GM21786 (cell line): ENCODE data around the gene ZNF124.
"Not testable (repeated sequence)": the region's sequence is repeated elsewhere in the genome, so short reads cannot be mapped to it uniquely, and the experiment has no call there.

ENCODE experiments used
- ATAC-seq: cut with Tn5 transposase; IDR thresholded peaks from one replicate; pipeline ENCODE4 v1.9.1; 2021; ENCODE audit not compliant: unreplicated experiment

The ZNF124 gene

DNA sequence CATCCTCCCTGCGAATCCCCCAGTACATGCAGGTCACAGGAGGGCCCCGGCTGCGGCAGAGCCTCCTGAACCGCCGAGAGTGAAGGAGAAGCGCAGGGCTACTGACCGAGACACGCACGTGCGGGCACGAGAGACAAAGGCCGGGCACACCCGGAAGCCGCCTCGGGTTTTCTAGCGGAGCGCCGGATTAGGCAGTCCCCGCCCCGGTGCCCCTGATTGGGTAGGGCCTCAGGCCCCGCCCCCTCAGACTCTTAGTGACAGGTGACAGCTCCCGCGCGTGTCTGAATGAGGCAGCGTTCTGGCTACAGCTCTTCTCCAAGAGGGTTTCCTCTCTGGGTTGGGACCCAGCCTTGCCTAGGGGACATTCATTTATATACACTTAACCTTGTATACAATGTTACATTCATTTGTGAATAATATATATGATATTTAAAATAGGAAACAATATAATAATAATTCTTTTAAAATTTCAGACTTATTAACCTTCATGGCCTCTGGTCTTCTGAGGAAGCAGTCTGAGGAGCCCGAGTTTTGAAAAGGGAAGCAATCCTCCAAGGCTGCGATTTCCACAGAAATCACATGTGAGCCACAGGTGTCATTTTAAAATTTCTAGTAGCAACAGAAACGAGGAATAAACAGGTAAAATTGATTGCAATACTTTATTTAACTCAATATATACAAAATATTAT lies at the start of gene ZNF124:
Gene ZNF124 (minus strand): TSS at position 146 of the 689 bp plus-strand sequence. CDS start 143 bp downstream, at position 3.
- peak; percentile 98 for ATAC-seq

DNA sequence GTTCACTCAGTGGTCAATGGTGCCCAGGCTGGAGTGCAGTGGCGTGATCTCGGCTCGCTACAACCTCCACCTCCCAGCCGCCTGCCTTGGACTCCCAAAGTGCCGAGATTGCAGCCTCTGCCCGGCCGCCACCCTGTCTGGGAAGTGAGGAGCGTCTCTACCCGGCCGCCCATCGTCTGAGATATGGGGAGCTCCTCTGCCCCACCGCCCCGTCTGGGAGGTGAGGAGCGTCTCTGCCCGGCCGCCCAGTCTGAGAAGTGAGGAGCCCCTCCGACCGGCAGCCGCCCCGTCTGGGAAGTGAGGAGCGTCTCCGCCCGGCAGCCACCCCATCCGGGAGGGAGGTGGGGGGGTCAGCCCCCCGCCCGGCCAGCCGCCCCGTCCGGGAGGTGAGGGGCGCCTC lies 48.5 kb upstream of the ZNF124 start:
- not testable (repeated sequence) for ATAC-seq

- no peak for ATAC-seq
Observed at GRCh38 chr1:247218121-247218651, 46.4 kb upstream of the ZNF124 start.

DNA sequence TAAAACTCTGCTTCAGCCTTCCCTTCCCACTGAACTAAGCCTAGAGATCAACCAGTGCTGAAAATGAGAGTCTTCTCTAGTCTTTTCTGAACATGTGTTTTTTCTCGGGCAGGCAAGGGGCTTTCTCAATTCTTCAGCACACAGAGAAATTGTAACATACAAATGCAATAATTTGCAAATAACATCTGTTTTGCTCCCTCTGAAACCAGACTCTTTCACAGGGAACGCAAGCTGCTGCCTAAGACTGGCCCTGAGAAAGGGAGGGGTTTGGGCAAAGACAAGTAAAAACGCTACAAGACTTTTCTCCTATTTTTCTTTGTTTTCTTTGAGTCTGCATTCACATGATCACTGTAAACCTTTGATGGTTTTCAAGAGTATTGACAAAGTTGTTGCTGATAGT lies 44.4 kb upstream of the ZNF124 start:
- no peak for ATAC-seq

- ATAC-seq: no peak
Observed at GRCh38 chr1:247212627-247213617, 41.1 kb upstream of the ZNF124 start.

GRCh38 chr1:247212012-247212411 lies 40.2 kb upstream of the ZNF124 start:
- ATAC-seq: peak; percentile 60

GRCh38 chr1:247211339-247211738 lies 39.5 kb upstream of the ZNF124 start:
- no peak for ATAC-seq

- ATAC-seq: peak; percentile 84
Observed at GRCh38 chr1:247210376-247211117, 38.7 kb upstream of the ZNF124 start.

DNA sequence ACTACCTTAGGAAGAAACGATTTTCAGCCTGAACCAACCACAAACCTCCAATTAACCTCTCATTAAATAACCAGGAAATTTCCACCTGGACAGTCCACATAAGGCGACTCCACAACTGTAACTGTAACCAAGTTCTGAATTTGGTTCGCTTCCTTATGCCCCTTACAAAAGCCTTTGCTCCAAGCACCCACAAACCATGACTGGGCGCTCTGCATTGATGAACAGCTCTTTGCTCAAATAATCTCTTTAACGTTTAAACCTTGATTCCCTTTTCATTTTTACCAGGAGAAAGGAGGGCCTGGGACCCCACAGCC lies 38.2 kb upstream of the ZNF124 start:
- peak; percentile 0 for ATAC-seq

DNA sequence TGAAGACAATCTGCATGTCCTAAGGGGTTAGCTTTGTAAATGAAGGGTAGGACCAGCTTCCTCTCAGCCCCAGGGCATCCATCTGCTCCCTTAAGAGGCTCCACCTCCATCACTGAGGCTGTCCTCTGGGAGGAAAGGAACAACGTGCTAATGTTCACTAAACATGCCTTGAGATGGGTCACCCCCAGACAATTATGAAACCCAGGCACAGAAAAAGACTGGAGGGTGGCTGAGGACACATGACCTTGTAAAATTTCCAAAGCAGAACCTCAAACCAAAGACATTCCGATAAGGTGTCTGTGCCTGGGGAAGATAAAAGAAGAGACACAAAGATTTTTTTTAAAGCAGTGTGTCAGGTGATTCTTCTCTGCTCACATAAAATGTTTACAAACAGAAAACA lies 37.6 kb upstream of the ZNF124 start:
- ATAC-seq: no peak

DNA sequence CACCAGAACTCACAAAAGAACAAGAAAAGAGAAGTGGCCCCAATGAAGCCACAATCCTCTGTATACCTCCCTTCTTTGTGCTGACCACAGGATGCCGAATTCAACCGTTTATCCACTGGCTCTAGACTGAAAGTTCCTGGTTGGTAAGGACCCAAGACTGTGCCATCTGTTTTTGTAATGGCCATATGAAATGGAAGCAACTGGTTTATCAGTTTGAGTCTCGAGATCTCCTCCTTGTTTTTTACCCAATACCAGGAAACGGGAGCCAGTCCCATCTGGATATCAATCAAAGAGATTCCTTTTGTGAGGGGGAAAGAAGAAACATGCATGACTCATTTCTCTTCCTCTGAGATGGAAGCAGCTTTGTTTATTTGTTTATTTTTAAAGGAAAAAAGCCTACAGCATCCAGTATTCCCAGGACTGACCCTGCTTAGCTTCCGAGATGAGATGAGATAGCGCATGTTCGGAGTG lies 32.4 kb upstream of the ZNF124 start:
- no peak for ATAC-seq

- no peak for ATAC-seq
Observed at GRCh38 chr1:247198781-247199180, 27.0 kb upstream of the ZNF124 start.

DNA sequence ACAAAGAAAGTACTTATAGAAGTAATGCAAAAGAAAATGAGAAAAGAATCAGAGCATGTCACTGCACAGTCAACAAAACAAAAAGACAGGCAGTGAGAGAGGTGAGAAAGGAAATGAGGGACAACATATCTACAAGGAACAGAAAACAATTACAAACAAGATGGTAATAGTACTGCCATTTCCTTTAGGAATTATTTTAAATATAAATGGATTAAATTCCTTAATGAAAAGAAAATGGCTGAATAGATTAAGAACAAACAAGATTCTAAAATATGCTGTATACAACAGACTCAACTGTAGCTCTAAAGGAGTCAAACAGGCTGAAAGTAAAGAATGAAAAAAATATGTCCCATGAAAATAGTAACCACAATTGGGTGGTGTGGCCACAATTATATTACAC lies 22.1 kb upstream of the ZNF124 start:
- no peak for ATAC-seq

- no peak for ATAC-seq
Observed at GRCh38 chr1:247189981-247190798, 18.4 kb upstream of the ZNF124 start.

DNA sequence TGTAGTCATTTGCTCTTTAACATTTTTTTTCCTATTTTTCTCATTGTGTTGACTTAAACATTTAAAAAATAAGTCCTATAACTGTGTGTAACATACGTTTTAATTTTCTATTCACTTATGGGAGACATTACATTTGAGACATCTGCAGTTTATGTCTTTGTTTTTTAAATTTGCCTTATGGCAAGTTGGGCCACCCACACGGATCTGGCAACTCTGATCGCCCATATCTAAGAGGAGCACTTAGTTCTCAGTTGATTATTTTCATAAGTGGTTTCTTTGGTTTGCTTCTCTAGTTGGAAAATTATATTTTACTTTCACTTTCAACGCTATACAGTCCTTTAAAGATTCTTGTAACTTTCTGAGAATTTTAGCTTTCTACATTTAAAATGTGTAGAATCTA lies 13.8 kb upstream of the ZNF124 start:
- no peak for ATAC-seq

DNA sequence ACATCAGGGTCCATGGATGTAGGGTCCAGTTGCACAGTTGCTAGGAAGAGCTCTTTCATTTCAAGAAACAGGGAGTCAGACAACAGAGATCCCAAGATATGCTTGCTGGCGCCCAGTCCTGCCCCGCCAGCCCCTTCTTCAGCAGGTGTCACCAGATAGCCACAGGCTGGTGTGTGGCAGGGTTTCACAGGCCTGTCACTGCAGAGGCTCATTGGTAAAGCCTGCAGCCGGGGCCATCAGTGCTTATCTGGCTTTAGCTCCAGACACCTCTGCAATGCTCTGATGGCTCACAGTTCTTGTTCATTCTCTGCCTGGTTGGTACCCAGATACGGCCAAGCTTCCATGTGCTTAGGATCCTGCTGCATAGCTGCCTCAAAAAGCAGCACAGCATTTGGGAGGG lies 12.4 kb upstream of the ZNF124 start:
- ATAC-seq: no peak

GRCh38 chr1:247182994-247183393 lies 11.2 kb upstream of the ZNF124 start:
- ATAC-seq: no peak

DNA sequence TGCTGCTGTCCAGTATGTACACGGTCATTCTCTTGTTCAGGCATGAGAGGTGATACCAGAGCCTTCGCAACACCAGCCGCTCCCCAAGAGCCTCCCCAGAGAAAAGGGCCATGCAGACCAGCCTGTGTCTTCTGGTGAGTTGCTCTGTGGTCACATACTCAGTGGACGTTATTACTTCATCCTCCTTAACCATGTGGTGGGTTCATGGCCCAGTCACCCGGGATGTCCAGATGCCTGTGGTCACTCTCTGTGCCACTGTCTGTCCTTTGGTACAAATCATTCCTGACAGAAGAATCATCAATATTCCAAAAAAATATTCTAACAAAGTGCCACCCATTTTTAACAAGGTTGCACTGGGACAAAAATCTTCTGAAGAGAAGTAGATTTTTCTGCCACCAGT lies 8.8 kb upstream of the ZNF124 start:
- no peak for ATAC-seq

- no peak for ATAC-seq
Observed at GRCh38 chr1:247177755-247178154, 5.9 kb upstream of the ZNF124 start.

GRCh38 chr1:247175458-247175857 lies 3.6 kb upstream of the ZNF124 start:
- no peak for ATAC-seq
